UCSD-AML1 (cell line): ENCODE results near the gene RAMP3.
"Not testable (repeated sequence)": the region's sequence is repeated elsewhere in the genome, so short reads cannot be mapped to it uniquely, and the experiment has no call there.

Source experiments
- DNase-seq: peaks from one replicate; lab custom pipeline; 2025; ENCODE audit not compliant: unreplicated experiment; lab: John Stamatoyannopoulos, UW

RAMP3 gene

DNA sequence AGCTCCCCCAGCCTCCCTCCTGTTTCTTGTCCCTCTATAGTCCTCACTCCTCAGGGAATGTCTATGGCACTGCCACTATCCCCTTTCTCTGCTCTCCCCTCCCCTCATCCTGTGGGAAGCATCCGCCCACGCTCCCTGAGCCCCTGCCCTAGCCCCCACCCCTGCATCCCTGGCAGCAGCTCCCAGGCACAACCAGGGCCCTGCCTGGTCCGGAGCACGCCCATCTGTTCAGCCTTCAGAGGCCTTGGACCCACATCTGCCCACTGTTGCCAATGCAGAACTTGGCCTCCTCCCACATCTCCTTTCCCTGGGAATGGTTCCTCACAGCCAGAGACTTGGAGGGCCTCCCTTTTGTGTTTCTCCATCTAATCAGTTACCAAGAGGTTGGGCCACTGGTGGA, 25.7 kb upstream of the RAMP3 start:
- DNase-seq = no peak

DNA sequence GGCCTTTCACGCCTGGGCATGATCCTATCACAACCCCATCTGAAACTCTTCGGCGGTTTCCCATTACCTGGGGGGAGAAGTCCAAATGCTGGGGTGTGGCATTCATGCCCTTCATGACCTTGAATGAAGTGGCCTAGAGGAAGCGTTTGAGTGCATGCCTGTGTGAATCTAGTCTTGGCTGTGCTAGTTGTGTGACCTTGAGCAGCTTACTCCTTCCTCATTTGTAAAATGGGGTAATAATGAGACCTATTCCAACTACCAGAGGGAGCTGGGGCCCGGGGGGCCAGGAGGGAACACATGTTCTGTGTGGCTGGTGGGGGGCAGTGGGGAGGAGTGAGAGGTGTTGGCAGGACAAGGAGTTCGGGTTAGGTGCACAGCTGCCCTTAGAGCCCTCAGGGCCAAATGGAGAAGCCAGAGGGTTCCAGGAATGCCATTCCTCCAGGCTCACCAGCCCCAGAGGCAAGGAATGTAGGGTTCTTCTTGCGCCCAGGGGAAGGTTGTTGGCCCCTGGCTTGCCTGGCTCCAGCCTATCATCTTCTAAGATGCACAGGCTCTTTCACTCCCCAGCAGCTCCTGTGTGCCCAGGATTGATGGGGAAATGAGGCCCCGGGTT, 24.8 kb upstream of the RAMP3 start:
- no peak for DNase-seq

DNA sequence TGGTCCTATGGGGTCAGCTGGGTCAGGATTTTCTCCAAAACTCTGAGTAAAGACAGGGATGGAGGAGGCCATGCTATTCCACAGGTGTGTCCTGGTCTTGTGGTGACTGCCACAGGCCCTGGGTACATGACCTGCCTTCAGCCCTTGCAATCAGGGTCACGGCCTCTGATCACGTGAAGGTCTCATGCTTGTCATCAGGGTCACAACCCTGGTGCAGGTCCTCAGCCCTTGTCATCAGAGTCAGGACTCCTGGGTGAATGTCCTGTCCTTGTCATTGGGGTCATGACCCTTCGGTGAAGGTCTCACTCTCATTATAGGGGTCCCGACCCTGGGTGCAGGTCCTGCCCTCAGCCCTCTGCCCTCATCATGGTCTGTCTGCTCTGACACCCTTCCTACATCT, 24.2 kb upstream of the RAMP3 start:
- no peak for DNase-seq

DNA sequence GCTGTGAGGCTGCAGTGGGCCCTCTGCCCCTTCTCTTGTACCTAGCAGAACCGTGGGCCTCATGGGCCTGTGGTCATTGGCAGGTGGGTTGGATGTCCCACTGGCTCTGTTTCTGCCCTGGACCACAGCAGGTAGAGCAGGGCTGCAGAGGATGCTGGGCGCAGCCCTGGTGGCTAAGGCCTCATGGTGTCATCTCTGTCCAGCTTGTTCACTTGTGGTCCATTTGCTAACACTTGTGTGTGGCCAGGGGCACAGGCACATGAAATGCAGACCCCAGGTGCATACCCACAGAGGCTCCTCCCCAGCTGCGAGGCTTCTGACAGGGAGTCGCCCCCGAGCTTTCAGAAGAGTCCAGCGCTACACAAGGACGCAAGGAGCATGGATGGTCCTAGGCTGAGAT, 23.7 kb upstream of the RAMP3 start:
- no peak for DNase-seq

DNA sequence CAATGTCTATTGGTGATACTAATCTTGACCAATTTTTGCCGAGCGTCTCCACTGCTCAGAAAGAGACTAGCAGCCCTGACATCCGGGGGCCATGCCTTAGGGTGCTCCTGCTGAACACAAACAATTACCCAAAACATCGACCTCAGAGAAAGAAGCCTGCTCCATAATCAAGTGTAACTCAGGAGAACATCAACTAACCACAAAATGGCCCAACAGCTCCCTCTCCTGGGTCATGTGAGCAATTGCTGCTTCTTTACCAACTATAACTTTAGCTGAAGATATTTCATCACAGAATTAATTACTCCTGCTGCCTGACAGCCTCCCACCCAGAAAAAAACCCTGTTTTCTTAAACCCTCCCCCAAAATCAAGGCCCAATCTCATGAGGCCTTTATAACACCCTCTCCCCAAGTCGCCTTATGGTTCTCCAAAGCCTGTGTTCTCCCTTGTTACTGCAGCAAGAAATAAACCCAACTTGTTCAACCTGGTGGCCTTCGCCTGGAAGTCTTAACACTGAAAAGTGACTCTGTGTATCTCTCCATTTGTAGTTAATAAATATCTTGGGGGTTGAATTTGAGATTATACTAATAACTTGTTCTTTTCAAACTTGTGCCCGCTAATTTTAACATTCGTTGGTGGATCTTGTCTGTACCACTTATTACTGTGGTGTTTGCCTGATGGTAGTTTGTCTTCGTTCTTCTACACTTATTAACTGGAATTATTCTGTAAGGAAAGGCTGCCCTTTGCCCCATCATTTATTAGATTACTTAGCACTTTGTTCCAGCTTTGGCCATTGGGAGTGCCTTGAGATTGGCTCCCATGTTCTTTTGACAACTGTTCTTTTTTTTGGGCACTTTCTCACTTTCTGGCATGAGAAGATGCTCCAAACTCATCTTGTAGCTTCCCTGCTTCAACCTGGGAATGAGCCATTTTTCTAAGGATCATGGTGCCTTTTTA, 21.2 kb upstream of the RAMP3 start:
- peak; percentile 15 for DNase-seq

DNA sequence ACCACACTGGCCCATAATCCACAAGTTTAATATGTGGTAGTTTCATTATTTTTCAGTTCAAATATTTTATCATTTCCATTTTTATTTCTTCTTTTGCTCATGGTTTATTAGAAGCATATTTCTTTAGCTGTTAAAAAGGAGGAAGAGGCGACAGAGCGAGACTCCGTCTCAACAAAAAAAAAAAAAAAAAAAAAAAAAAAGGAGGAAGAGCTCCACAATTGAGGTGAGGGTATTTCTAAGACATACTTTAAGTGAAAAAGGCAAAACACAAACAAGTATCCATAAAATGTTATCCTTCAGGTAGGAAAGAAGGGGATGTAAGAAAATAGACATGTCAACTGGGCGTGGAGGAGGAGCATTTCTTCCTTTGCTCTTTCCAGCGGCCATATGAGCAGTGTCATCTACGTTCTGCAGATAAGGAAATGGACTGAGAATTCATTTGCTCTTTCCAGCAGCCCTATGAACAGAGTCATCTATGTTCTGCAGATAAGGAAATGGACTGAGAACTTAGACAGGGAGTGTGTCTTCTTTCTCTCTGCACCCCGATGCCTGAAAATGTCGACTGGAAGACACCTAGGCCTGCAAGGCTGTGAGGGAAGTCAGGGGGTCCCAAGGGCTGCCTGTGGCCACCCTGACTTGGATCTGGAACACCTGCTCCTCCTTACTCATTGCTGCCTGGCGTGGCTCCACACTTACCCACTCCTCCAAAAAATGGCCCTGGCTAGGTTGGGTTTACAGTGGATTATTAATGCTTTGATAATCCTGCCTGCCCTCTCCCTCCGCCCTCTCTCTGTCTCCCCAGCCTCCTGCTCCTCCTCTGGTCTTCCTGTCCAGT, 18.9 kb upstream of the RAMP3 start:
- no peak for DNase-seq

DNA sequence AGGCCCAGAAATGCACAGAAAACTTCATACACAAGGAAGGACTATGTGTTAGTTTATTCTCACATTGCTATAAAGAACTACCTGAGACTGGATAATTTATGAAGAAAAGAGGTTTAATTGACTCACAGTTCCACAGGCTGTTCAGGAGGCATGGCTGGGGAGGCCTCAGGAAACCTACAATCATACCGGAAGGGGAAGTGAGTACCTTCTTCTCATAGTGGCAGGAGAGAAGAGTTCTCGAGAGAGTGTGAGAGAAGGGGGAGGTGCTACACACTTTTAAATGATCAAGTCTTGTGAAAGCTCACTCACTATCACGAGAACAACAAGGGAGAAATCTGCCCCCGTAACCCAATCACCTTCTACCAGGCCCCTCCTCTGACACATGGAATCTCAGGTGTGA, 16.8 kb upstream of the RAMP3 start:
- DNase-seq = no peak

DNA sequence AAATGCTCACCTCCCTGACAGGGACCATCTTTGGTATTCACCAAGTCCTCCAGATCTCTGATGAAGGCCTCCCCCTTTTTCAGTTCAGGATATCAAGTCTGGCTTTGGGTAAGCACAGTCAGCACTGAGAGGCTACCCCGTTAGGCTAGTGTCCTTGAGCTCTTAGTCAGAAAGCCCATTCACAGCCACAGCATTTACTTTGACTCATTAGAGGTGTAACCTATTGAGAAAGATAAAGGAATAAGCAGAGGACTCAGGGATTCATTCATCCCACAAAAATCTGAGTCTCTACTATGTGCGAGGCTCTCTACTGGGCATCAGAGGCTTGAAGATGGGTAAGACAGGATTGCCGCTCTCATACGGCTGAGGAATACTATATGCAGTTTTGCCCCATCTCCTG, 14.0 kb upstream of the RAMP3 start:
- DNase-seq = no peak

DNA sequence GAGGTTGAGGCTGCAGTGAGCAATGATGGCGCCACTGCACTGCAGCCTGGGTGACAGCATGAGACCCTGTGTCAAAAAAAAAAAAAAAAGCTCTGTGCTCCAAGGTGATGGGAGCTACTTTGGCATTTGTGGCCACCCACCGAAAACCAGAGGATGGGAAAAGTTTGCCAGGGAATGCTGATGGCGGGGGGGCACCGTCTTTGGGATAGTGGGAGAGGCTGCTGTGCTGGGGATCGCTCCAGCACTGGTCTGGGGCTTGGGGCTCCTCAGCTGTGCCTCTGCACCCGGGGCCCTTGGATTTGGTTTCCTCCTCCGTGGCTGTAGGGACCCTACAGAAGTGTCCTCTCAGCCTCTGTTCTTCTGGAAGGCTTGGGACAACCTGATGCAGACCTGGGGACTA, 11.7 kb upstream of the RAMP3 start:
- DNase-seq = no peak

DNA sequence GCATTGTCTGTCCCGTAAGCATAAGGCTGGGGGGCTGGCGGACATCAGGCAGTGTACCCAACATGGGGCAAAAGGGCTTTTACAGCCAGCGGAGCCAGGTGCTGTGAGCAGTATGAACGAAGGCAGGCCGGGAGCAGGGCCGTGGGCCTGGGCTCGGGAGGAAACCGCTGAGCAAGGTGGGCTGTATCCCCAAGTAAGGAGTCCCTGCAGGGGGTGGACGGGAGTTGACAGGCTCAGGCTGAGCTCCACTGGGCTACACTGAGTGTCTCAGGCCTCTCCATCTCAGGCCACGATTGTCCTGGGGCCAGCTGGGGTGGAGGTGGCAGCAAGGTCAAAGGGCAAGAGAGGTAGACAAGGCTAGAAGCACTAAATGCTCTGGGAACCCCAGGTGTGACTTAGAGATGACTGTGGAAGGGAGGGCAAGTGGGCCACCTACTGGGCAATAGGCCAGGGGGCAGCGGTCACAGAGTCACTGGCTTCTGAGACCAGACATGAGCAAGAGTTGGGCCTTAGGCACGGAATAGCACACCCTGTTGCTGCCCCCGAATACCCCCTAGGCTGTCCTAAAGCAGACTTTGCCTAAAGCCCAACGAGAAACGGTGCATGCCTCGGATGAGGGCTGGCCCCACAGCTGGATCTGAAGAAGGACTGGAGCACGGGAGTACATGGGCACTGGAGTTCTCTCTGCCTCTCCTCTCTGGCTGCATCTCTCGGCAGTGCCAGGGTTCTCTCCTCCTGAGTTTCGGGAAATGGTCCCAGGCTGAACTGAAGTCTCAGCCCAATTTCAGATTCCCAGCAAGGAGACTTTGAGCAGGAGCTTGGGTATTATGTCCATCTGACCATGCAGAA, 10.8 kb upstream of the RAMP3 start:
- DNase-seq = no peak

DNA sequence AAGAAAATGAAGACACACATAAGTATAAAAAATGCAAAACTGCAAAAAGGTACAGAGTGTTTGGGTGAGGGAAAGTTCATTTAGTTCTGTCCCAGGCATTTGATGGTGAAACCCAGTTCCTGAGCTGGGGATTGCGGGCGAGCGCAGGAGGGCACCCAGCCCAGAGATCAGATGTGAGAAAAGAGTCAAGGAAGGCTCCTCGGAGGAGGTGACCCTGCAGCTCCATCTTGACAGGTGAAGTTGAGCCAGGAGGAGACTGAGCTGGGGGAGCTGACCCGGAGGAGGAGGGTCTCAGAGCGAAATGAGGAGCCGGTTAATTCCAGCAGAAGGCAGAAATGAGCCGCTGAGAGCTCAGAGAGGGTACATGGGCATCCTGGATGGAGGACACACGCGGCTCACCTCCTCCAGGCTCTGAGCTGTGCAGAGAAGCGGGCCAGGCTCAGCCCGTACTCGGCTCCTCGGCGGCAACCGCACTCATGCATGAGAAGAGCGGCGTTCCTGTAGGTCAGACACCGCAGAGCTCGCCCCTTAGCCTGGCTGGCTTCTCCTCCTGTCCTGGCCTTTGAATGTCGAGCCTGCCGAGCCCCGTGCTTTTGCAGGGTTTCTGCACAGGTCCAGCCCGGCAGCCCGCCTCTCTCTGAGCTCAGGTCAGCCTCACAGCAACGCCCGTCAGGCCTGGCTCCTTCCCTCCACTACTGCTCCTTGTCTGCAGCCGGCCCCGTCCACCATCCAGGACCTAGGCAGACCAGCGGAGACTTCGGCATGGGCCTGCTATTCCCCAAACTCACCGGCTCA, 9.5 kb upstream of the RAMP3 start:
- DNase-seq = no peak

DNA sequence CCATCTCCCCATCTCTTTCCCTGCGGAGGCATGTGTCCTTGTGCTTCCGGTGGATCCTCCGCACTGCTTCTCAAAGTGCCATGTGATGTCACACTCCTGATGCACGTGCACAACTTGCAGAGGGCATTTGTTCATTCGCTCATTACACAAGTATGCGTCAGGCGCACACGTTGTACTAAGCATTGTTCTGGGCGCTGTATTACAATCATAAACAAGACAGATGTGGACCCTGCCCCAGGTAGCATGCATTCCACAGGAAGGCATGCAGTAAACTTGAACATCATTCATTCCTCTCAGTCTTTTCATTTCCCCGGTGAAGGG, 9.0 kb upstream of the RAMP3 start:
- no peak for DNase-seq

DNA sequence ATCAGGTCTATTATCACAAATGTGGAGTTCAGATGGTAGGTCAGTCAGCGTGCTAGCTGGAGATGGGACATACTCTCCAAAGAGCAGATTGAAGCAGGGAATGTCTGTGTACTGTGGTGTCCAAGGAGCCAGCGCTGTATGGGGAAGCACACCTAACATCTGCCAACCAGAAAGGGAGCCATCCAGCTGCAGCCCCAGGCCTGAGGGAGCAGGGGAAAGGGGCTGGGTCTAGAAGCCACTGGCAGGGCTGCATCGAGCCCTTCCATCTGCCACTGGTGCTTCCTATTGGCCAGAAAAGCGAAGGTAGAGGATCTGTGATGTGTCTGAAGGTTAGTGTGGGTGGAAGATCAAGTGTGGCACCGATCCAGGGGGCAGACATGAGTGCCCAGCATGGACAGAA, 8.0 kb upstream of the RAMP3 start:
- DNase-seq = no peak

DNA sequence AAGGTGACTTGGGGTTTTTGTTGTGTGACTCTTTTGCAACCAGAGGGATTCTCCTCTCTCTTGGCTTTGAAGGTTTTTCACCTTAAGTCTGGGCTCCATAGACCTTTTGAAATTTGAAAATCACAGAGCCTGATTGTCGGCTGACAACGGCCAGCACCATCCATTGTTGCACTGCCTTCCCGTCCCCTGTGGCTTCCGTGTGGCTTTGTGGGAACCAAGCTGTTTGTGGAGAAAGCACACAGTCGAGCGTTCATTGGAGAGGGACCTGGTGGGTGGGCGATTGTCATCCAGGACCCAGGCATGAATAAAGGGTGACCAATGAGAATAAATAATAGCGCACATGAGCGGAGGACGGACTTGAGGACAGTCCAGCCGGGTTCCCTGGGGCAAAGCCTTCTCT, 7.4 kb upstream of the RAMP3 start:
- DNase-seq = no peak

DNA sequence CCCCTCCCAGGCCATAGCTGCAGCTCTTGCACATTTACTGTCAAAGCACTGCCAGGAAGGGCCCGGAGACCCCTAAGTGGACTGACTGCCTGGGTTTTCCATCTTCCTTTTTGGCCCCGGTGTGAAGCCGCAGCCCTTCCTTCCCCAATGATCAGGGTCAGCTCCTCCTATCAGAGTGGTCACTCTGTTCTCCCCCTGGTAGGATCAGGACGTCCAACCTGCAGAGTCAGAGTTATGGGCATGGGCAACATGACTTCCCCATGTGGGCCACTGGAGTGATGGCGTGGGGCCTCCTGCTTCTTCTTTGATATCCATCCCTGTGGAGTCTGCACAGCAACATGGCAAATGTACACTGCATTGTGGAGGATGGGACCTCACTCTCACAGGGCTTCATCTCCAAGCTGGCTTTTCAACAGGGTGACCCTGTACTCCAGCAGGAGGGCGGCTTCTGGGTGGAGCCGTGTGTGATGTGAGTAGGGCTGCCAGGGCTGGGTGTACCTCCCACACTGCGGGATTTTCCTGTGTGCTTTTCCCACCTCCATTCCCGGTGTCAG, 6.4 kb upstream of the RAMP3 start:
- DNase-seq = no peak

DNA sequence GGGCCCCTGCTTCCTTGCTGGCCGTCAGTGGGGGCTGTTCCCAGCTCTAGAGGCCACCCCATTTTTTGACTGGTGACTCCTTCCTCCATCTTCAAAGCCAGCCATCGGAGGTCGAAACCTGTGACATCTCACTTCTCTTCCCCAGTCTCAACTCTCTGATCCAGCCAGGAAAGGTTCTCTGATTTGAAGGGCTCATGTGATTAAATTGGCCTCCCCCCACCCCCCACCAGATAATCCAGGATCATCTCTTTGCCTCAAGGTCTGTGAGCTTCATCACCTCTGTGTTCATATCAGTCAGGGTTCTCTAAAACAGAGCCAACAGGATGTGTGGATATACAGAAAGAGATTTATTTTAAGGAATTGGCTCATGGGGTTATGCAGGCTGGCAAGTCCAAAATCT, 5.6 kb upstream of the RAMP3 start:
- no peak for DNase-seq

DNA sequence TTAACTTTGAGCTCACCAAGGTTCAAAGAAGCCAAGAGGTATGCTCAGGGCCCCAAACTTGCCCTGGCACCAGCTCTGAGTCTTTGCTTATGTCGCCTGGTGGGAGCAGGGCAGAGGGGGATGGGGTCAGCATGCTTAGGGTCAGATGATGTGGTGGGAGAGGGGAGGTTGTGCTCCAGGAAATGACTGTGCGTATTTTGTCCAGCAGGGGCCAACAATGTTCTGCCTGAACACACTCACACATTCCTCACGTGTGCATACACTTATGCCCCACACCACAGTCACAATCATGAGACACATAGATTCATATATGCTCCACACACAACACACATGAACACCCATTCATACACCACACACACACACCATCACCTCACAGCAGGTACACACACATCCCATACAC, 4.4 kb upstream of the RAMP3 start:
- DNase-seq = peak; percentile 11

DNA sequence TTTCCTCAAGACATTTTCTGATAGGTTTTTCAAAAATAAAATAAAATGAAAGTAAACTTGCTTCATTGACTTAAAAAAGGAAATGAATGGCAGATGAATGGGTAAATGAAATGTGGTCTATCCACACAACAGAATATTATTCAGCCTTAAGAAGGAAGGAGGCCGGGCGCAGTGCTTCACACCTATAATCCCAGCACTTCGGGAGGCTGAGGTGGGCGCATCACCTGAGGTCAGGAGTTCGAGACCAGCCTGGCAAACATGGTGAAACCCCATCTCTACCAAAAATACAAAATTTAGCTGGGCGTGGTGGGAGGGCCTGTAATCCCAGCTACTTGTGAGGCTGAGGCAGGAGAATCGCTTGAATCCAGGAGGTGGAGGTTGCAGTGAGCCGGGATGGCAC, 3.7 kb upstream of the RAMP3 start:
- not testable (repeated sequence) for DNase-seq

DNA sequence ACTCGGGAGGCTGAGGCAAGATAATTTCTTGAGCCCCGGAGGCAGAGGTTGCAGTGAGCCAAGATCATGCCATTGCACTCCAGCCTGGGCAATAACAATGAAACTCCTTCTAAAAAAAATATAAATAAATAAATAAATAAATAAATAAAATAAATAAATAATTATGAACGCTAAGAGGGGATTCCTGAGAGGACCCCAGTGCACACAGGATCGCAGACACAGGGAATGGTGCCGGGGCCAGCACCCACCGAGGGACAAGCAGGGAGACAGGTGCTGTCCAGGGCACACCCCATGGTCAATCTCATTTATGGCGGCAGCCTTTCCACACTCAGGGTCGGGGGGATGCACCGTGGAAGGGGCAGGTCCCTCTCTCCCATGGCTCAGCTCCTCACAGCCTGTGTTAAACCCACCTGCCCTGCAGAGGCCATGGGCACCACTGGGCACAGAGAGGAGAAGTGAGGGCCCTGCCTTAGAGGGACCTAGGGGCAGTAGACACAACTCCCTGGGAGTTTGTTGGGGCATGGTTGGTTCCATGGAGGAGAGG, 2.2 kb upstream of the RAMP3 start:
- DNase-seq = no peak

DNA sequence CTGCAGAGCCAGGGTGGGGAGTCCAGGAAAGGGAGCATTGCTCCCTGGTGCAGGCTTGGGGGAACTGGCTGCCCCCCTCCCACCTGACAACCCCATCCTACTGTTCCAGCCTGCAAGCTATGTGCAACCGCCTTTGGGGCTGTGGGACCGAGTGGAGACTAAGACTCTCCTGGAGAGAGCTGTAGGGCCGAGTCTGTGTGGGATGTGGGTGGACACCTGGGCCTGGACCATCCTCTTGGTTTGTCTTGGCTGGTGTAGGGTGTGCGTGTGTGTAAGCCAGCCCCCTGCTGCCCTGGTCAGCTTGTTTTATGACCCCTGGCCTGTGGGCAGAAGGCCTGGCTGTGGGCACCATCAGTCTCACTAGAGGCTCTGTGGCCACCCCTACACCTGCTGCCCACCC, 1.6 kb upstream of the RAMP3 start:
- no peak for DNase-seq
